Right lobe of liver (tissue), 4 donors: Measurements from ENCODE around the gene SPINT2.

Experiments used
- CTCF ChIP-seq, 4 donors: fragments of 200-600 bp in 3 of 4; fragments of 450-650 bp in 1 of 4; IDR thresholded peaks; one replicate each; pipeline versions ENCODE4 v1.5.1 to v1.8.0; 2016 to 2022; ENCODE audit warnings: antibody characterized with exemption in 4 of 4, mild to moderate bottlenecking in 2 of 4
- POLR2A ChIP-seq: fragments of 450-650 bp; IDR thresholded peaks from one replicate; pipeline ENCODE4 v1.6.1; 2017; ENCODE audit warnings: antibody characterized with exemption, mild to moderate bottlenecking
- donor health status: DM: no; HTN: no; CAD: no.
- donor health status: DM: no; HTN: no; CAD: no.
- donor health status: DM: no; HTN: yes; CAD: no.

DNA sequence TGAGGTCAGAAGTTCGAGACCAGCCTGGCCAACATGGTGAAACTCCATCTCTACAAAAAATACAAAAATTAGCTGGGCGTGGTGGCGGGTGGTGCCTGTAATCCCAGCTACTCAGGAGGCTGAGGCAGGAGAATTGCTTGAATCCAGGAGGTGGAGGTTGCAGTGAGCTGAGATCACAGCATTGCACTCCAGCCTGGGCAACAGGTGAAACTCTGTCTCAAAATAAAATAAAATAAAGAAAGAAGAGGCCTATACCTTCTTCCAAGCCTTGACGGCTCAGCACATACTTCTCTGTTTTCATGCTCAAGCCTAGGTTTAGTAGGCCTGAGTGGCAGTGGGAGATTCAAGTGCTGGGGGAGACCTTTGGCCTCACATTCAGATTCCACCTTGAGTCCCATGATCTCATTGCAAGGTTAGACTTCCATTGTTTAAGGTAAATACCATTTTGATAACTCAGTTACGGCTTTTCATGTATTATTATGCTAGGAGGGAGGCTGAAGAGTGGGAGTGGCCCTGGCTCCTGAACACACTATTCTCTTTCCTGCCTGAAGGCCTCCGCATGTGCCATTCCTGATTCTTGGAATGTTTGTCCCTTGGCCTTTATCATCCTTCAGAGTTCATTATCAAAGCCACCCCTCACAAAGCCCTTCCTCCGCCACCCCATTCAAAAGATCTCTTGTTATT lies 1.6 kb upstream of the SPINT2 start:
- TF ChIP-seq CTCF (IDR thresholded peaks at IDR 0.05) (no peak), POLR2A (no peak)
